GM18505 (cell line): Measurements from ENCODE around the gene ESR1.
"Not testable (repeated sequence)": the region's sequence is repeated elsewhere in the genome, so short reads cannot be mapped to it uniquely, and the experiment has no call there.

Experiments
- ATAC-seq: cut with Tn5 transposase; IDR thresholded peaks from one replicate; pipeline ENCODE4 v1.9.1; 2021; ENCODE audit not compliant: unreplicated experiment
- POLR2A ChIP-seq: IDR thresholded peaks from 4 replicates; pipeline ENCODE4 v1.6.1; 2011; ENCODE audit warnings: borderline replicate concordance; ENCODE audit not compliant: insufficient read depth, insufficient read length; ENCODE audit errors: extremely low read depth

ESR1 gene

DNA sequence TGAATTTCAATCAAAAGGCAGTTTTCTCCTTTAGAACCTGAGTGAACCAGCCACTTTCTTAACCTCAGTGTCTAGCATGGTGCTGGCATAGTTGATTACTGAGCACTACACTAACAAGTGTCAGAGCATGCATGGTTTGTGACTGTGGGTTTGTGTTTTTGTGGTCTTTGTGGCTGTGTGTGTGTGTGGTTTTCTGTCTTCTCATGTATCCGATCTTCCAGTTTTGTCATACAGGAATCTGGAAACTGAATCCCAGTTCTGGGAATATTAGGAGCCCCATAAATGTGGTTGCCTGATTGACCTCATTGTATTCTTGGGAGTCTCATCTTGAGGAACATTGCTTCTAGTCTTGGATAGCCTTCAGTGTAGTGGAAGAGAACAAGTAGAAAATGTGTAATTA lies 73.7 kb downstream of the ESR1 start:
- no peak for ATAC-seq

GRCh38 chr6:151882206-151882605 lies 74.7 kb downstream of the ESR1 start:
- ATAC-seq: no peak
- no peak for TF ChIP-seq POLR2A

More for the DNA sequence above, 73.7 kb downstream of the ESR1 start:
- TF ChIP-seq POLR2A: no peak

- no peak for ATAC-seq
- no peak for TF ChIP-seq POLR2A
These were observed 77.8 kb downstream of the ESR1 start for GRCh38 chr6:151885234-151885633.

DNA sequence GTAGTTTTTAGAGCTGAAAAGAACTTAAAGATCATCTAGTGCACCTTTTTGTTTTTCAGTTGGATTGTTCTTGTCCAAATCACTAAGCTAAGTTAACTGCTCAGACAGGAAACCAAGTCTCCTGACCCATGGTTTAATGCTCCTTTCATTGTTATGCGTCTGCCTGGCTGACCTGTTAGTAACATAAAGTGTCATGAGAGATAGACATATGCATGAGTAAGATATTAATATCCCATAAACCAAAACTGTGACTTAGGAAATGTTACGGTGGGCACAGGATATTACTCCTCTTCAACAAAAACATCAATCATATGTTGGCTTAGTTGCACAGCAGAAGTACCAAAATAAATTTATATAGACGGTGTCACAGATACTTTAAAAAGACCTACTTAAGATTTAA lies 84.0 kb downstream of the ESR1 start:
- ATAC-seq: no peak
- no peak for TF ChIP-seq POLR2A

GRCh38 chr6:151894426-151894825 lies 86.9 kb downstream of the ESR1 start:
- ATAC-seq: not testable (repeated sequence)

GRCh38 chr6:151899221-151899620 lies 91.7 kb downstream of the ESR1 start:
- ATAC-seq: not testable (repeated sequence)

GRCh38 chr6:151899796-151900195 lies 92.3 kb downstream of the ESR1 start:
- ATAC-seq: not testable (repeated sequence)

DNA sequence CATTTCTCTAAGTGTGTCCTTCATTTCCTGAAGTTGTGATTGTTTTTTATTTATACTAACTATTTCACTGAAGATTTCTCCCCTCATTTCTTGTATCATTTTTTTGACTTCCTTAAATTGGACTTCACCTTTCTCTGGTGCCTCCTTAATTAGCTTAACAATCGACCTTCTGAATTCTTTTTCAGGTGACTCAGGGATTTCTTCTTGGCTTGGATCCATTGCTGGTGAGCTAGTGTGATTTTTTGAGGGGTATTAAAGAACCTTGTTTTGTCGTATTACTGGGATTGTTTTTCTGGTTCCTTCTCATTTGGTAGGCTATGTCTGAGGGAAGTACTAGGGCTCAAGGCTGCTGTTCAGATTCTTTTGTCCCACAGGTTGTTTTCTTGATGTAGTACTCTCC lies 92.8 kb downstream of the ESR1 start:
- ATAC-seq: no peak
- TF ChIP-seq POLR2A: no peak

GRCh38 chr6:151901009-151901411 lies 93.5 kb downstream of the ESR1 start:
- no peak for TF ChIP-seq POLR2A
- no peak for ATAC-seq

DNA sequence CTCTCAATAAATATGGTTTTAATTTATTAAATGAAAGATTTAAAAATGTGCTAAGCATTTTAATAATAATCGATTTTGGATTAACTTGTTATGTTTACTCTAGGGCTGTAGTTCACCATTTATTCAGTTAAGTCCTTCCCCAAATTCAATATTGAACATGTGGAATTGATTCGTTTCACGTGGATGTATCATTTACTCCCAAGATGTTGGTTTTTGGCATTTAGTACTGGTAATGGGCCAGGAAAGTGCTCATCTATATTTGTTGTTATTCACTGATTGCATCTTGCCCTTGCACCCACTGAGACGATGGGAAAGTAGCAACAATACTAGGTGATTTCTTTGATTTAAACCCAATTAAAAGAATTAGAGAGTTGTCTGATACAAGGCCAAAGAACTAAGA lies 97.1 kb downstream of the ESR1 start:
- no peak for TF ChIP-seq POLR2A

GRCh38 chr6:151905072-151905471 lies 97.6 kb downstream of the ESR1 start:
- no peak for TF ChIP-seq POLR2A

More for the DNA sequence above, 97.1 kb downstream of the ESR1 start:
- ATAC-seq: no peak

DNA sequence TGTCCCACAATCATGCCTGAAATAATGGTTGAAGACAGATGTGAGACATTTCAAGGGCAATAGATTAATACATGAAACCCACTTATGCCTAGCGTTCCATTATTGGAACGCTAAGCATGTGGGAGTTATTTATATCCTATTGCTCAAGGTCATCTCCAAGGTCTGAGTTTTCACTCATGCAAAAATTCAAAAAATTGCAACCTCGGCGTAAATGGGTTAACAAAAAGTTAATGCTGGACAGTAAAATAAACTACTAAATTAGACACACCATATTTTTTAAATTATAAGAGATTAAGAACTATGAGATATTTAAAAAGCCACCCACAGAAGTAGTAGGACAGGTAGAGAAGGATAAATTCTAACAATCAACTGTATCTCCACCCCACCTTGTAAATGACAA lies 98.4 kb downstream of the ESR1 start:
- TF ChIP-seq POLR2A: no peak
- no peak for ATAC-seq

More at GRCh38 chr6:151905072-151905471, 97.6 kb downstream of the ESR1 start:
- ATAC-seq: no peak

- ATAC-seq: no peak
- no peak for TF ChIP-seq POLR2A
These were observed 103.9 kb downstream of the ESR1 start for GRCh38 chr6:151911401-151911800.

DNA sequence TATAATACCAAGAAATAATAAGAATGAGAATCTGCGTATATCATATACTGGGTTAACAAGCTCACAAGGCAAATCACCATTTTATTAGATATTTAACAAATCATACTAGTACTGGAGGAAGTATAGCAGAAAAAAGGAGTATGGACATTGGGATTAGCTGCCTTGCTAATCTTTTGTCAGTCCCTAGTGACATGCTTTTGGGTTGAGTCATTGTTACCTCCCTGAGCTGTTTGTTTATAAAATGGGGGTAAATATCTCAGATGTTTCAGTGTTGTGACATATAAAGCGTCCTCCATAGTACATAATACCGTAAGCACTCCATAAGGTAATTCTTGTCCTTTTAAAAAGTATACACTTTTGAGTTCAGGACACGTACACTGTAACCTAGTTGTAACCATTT lies 107.0 kb downstream of the ESR1 start:
- no peak for TF ChIP-seq POLR2A

GRCh38 chr6:151916075-151916474 lies 108.6 kb downstream of the ESR1 start:
- no peak for TF ChIP-seq POLR2A
- no peak for ATAC-seq

More for the DNA sequence above, 107.0 kb downstream of the ESR1 start:
- no peak for ATAC-seq

DNA sequence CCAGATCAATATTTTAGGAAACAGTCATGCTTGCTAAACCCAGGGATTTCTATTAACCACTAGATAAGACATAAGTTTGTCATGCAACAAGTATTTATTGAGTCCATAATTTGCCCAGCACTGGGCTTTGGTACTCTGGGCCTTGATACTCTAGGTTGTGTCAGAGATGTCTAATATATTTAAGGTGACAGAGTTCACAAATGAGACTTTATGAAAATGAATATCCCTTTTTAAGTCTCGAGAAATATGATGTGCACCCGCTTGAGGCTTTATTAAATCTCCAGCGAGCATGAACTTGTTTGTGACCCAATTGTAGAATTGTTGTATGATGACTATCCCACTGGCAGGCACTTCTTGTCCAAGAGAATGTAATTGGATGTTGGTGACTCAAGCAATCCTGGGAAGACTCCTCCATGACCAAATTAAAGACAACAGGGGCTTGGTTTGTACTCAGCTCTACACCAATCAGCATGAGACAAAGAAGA lies 109.2 kb downstream of the ESR1 start:
- no peak for ATAC-seq
- TF ChIP-seq POLR2A: no peak
